Trophoblast cell (in vitro differentiated cells and primary cell): ENCODE results near the gene ZFYVE28.

Source experiments
- DNase-seq, 2 donors: peaks; one replicate each; pipeline ENCODE4 v3.0.0-alpha.2; 2016
- H2AFZ ChIP-seq: 2 replicates; pipeline ENCODE4 v1.6.1; 2013; ENCODE audit warnings: low read length, moderate library complexity, mild to moderate bottlenecking; ENCODE audit not compliant: insufficient read depth, poor library complexity
- H2AK5ac ChIP-seq: 2 replicates; pipeline ENCODE4 v1.6.1; 2013; ENCODE audit warnings: mild to moderate bottlenecking, low read length
- H2BK120ac ChIP-seq: 2 replicates; pipeline ENCODE4 v1.6.1; 2013; ENCODE audit warnings: low read length, mild to moderate bottlenecking, moderate library complexity; ENCODE audit not compliant: insufficient read depth, poor library complexity
- H2BK12ac ChIP-seq: 2 replicates; pipeline ENCODE4 v1.6.1; 2013; ENCODE audit warnings: mild to moderate bottlenecking, low read length, moderate library complexity
- H2BK5ac ChIP-seq: 2 replicates; pipeline ENCODE4 v1.6.1; 2013; ENCODE audit warnings: low read length, low read depth, moderate library complexity, mild to moderate bottlenecking; ENCODE audit not compliant: poor library complexity
- H3K14ac ChIP-seq: 2 replicates; pipeline ENCODE4 v1.6.1; 2013; ENCODE audit warnings: mild to moderate bottlenecking, low read length
- H3K18ac ChIP-seq: 2 replicates; pipeline ENCODE4 v1.6.1; 2013; ENCODE audit warnings: mild to moderate bottlenecking, low read length
- H3K23ac ChIP-seq: 2 replicates; pipeline ENCODE4 v1.6.1; 2013; ENCODE audit warnings: low read length
- H3K27ac ChIP-seq: 2 replicates; pipeline ENCODE4 v1.5.1; 2013; ENCODE audit warnings: low read depth, mild to moderate bottlenecking, inconsistent platforms, low read length, moderate library complexity
- H3K27me3 ChIP-seq: 2 replicates; pipeline ENCODE4 v1.6.1; 2013; ENCODE audit warnings: inconsistent platforms, mild to moderate bottlenecking, low read length, moderate library complexity; ENCODE audit not compliant: insufficient read depth
- H3K36me3 ChIP-seq, 2 experiments: 1 replicate in 1 of 2; 2 replicates in 1 of 2; pipeline ENCODE4 v1.6.1; 2013; ENCODE audit warnings: low read length in 2 of 2, mild to moderate bottlenecking in 2 of 2, moderate library complexity in 1 of 2; ENCODE audit not compliant: insufficient read depth in 2 of 2, control insufficient read depth in 1 of 2
- H3K4ac ChIP-seq: 2 replicates; pipeline ENCODE4 v1.6.1; 2013; ENCODE audit warnings: low read depth, mild to moderate bottlenecking, low read length, moderate library complexity
- H3K4me1 ChIP-seq, 2 experiments: 1 replicate in 1 of 2; 2 replicates in 1 of 2; pipeline ENCODE4 v1.6.1; 2013; ENCODE audit warnings: low read length in 2 of 2, mild to moderate bottlenecking in 2 of 2, moderate library complexity in 1 of 2; ENCODE audit not compliant: insufficient read depth in 2 of 2, control insufficient read depth in 1 of 2
- H3K4me2 ChIP-seq: 2 replicates; pipeline ENCODE4 v1.6.1; 2013; ENCODE audit warnings: inconsistent platforms, mild to moderate bottlenecking, low read length, moderate library complexity
- H3K4me3 ChIP-seq: 2 replicates; pipeline ENCODE4 v1.5.1; 2013; ENCODE audit warnings: mild to moderate bottlenecking, low read depth, low read length, inconsistent platforms
- H3K79me1 ChIP-seq: one replicate; pipeline ENCODE4 v1.6.1; 2013; ENCODE audit warnings: low read length
- H3K79me2 ChIP-seq: 2 replicates; pipeline ENCODE4 v1.6.1; 2013; ENCODE audit warnings: low read length, mild to moderate bottlenecking; ENCODE audit not compliant: control insufficient read depth, insufficient read depth, poor library complexity
- H3K9ac ChIP-seq: 2 replicates; pipeline ENCODE4 v1.6.1; 2013; ENCODE audit warnings: mild to moderate bottlenecking, low read length
- H3K9me3 ChIP-seq: 2 replicates; pipeline ENCODE4 v1.6.1; 2013; ENCODE audit warnings: low read depth, mild to moderate bottlenecking, control low read depth, inconsistent platforms, low read length; ENCODE audit not compliant: insufficient read depth
- H4K12ac ChIP-seq: 2 replicates; pipeline ENCODE4 v1.6.1; 2013; ENCODE audit warnings: low read depth, mild to moderate bottlenecking, low read length, moderate library complexity
- H4K8ac ChIP-seq: 2 replicates; pipeline ENCODE4 v1.6.1; 2013; ENCODE audit warnings: low read depth, mild to moderate bottlenecking, low read length, moderate library complexity
- H4K91ac ChIP-seq: one replicate; pipeline ENCODE4 v1.6.1; 2013; ENCODE audit warnings: low read depth, mild to moderate bottlenecking, low read length, moderate library complexity
- WGBS: extraction: QIAGEN DNeasy Blood & Tissue Kit; methylation state at CpG from one replicate; pipeline ENCODE4 v1.1.7; 2013; ENCODE audit warnings: missing lambda C conversion rate; ENCODE audit not compliant: insufficient read length, insufficient coverage; ENCODE audit errors: extremely low coverage; 5-methylcytosine and 5-hydroxymethylcytosine counted together

ZFYVE28 gene

DNA sequence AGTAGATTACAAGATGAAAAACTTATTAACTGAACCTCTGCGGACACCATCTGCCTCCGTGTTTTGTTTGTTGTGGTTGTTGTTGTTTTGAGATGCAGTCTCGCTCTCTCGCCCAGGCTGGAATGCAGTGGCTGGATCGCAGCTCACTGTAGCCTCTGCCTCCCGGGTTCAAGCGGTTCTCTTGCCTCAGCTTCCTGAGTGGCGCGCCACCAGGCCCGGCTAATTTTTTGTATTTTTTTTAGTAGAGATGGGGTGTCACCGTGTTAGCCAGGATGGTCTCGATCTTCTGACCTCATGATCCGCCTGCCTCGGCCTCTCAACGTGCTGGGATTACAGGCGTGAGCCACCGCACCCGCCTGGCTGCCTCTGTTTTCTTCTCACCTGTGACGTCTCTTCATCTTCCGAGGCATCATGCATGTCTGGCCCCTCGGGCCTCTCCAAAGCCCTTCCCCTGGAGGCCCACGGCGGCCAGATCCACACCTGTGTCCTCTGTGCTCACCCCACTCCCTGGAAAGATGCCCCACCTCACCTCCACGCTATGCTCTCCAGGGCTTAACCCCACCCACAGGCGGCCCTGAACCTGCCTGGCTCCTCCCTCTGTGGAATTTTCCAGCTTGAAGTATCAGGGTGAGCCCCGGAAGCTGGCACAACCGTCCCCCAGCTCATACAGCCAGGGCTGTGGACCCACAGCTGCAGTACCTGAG is 79.5 kb downstream of the ZFYVE28 start:
- no peak overlapping the region for H2AFZ ChIP-seq
- no peak overlapping the region for H3K27ac ChIP-seq
- no CpG with 5 or more reads among the region's 27 CpGs for WGBS
- H3K9ac ChIP-seq: no peak overlapping the region
- no peak overlapping the region for H2BK5ac ChIP-seq
- peaks cover 2% of the 10 kb centered on the region for H3K9me3 ChIP-seq
- H4K91ac ChIP-seq: no peak overlapping the region
- DNase-seq: no peak
- H4K12ac ChIP-seq: no peak overlapping the region
- no peak overlapping the region for H2BK12ac ChIP-seq
- no peak overlapping the region for H3K14ac ChIP-seq
- H3K23ac ChIP-seq: no peak overlapping the region
- no peaks in the 10 kb centered on the region for H3K79me1 ChIP-seq
- no peaks in the 10 kb centered on the region for H3K27me3 ChIP-seq
- H3K4me2 ChIP-seq: no peak overlapping the region
- H3K4me3 ChIP-seq: no peak overlapping the region
- H4K8ac ChIP-seq: no peak overlapping the region
- no peak overlapping the region for H3K4ac ChIP-seq
- H3K18ac ChIP-seq: no peak overlapping the region
- no peaks in the 10 kb centered on the region for H3K36me3 ChIP-seq
- no peak overlapping the region for H2BK120ac ChIP-seq
- H3K79me2 ChIP-seq: no peaks in the 10 kb centered on the region
- H2AK5ac ChIP-seq: no peak overlapping the region
- no peaks in the 10 kb centered on the region for H3K4me1 ChIP-seq

DNA sequence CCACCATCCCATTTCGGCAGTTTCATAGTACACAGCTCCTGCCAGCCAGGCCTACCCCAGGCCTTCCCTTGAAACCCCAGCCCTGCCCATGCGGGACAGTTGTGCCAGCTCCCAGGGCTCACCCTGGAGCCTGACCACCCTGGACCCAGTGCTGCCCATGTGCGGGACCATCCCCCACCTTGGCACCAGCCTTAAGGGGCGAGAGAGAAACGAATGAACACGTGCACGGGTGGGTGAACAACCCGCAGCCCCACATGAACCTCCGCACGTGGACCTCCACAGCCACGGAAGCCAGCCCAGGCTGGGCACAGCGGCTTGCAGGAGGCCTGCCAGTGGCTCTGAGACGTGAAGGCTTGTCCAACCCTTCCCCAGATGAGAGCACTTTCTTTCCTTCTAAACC is 80.5 kb downstream of the ZFYVE28 start:
- Histone ChIP-seq H3K79me1 (no peaks in the 10 kb centered on the region), H2AFZ (no peak overlapping the region), H2BK5ac (no peak overlapping the region), H3K9ac (no peak overlapping the region), H2AK5ac (no peak overlapping the region), H3K27me3 (no peaks in the 10 kb centered on the region), H3K23ac (no peak overlapping the region), H3K18ac (no peak overlapping the region), H4K12ac (no peak overlapping the region), H3K36me3 (no peaks in the 10 kb centered on the region), H4K8ac (no peak overlapping the region), H3K14ac (no peak overlapping the region), H3K4me1 (no peaks in the 10 kb centered on the region), H3K4ac (no peak overlapping the region), H2BK12ac (no peak overlapping the region), H2BK120ac (no peak overlapping the region), H3K4me3 (no peak overlapping the region), H3K27ac (no peak overlapping the region), H3K4me2 (no peak overlapping the region), H3K9me3 (peaks cover 2% of the 10 kb centered on the region), H4K91ac (no peak overlapping the region), H3K79me2 (no peaks in the 10 kb centered on the region)
- no CpG with 5 or more reads among the region's 13 CpGs for WGBS
- no peak for DNase-seq

GRCh38 chr4:2337131-2337723 is 81.2 kb downstream of the ZFYVE28 start:
- H2AK5ac ChIP-seq: no peak overlapping the region
- no peak overlapping the region for H2BK120ac ChIP-seq
- no peaks in the 10 kb centered on the region for H3K4me1 ChIP-seq
- DNase-seq: no peak
- no peaks in the 10 kb centered on the region for H3K79me2 ChIP-seq
- no peak overlapping the region for H3K4me2 ChIP-seq
- H3K23ac ChIP-seq: no peak overlapping the region
- H4K8ac ChIP-seq: no peak overlapping the region
- no peaks in the 10 kb centered on the region for H3K27me3 ChIP-seq
- no peak overlapping the region for H4K91ac ChIP-seq
- H2BK12ac ChIP-seq: no peak overlapping the region
- no peak overlapping the region for H3K9ac ChIP-seq
- no peak overlapping the region for H2AFZ ChIP-seq
- H3K27ac ChIP-seq: no peak overlapping the region
- H4K12ac ChIP-seq: no peak overlapping the region
- H3K4me3 ChIP-seq: no peak overlapping the region
- H2BK5ac ChIP-seq: no peak overlapping the region
- H3K18ac ChIP-seq: no peak overlapping the region
- peaks cover 2% of the 10 kb centered on the region for H3K9me3 ChIP-seq
- WGBS: no CpG with 5 or more reads among the region's 20 CpGs
- H3K14ac ChIP-seq: no peak overlapping the region
- no peaks in the 10 kb centered on the region for H3K79me1 ChIP-seq
- no peaks in the 10 kb centered on the region for H3K36me3 ChIP-seq
- no peak overlapping the region for H3K4ac ChIP-seq

- no peak overlapping the region for H3K4me3 ChIP-seq
- no peaks in the 10 kb centered on the region for H3K36me3 ChIP-seq
- no peak overlapping the region for H2AFZ ChIP-seq
- no peak overlapping the region for H4K91ac ChIP-seq
- H3K4me2 ChIP-seq: no peak overlapping the region
- H3K27me3 ChIP-seq: no peaks in the 10 kb centered on the region
- no peak overlapping the region for H3K9ac ChIP-seq
- H3K18ac ChIP-seq: no peak overlapping the region
- no peak overlapping the region for H2AK5ac ChIP-seq
- no peak overlapping the region for H2BK120ac ChIP-seq
- no peak overlapping the region for H4K8ac ChIP-seq
- H2BK5ac ChIP-seq: no peak overlapping the region
- no peak for DNase-seq
- H2BK12ac ChIP-seq: no peak overlapping the region
- H3K79me2 ChIP-seq: no peaks in the 10 kb centered on the region
- H3K79me1 ChIP-seq: no peaks in the 10 kb centered on the region
- H3K23ac ChIP-seq: no peak overlapping the region
- H3K4ac ChIP-seq: no peak overlapping the region
- H3K27ac ChIP-seq: no peak overlapping the region
- H4K12ac ChIP-seq: no peak overlapping the region
- H3K9me3 ChIP-seq: peaks cover 2% of the 10 kb centered on the region
- no peak overlapping the region for H3K14ac ChIP-seq
- no peaks in the 10 kb centered on the region for H3K4me1 ChIP-seq
Observed at GRCh38 chr4:2336659-2337058, 81.8 kb downstream of the ZFYVE28 start.
